Trophoblast cell (in vitro differentiated cells and primary cell): ENCODE data around the gene GXYLT2.

Experiments used
- DNase-seq, 2 donors: peaks; one replicate each; pipeline ENCODE4 v3.0.0-alpha.2; 2016
- H2AFZ ChIP-seq: 2 replicates; pipeline ENCODE4 v1.6.1; 2013; ENCODE audit warnings: low read length, moderate library complexity, mild to moderate bottlenecking; ENCODE audit not compliant: insufficient read depth, poor library complexity
- H2AK5ac ChIP-seq: 2 replicates; pipeline ENCODE4 v1.6.1; 2013; ENCODE audit warnings: mild to moderate bottlenecking, low read length
- H2BK120ac ChIP-seq: 2 replicates; pipeline ENCODE4 v1.6.1; 2013; ENCODE audit warnings: low read length, mild to moderate bottlenecking, moderate library complexity; ENCODE audit not compliant: insufficient read depth, poor library complexity
- H2BK12ac ChIP-seq: 2 replicates; pipeline ENCODE4 v1.6.1; 2013; ENCODE audit warnings: mild to moderate bottlenecking, low read length, moderate library complexity
- H2BK5ac ChIP-seq: 2 replicates; pipeline ENCODE4 v1.6.1; 2013; ENCODE audit warnings: low read length, low read depth, moderate library complexity, mild to moderate bottlenecking; ENCODE audit not compliant: poor library complexity
- H3K14ac ChIP-seq: 2 replicates; pipeline ENCODE4 v1.6.1; 2013; ENCODE audit warnings: mild to moderate bottlenecking, low read length
- H3K18ac ChIP-seq: 2 replicates; pipeline ENCODE4 v1.6.1; 2013; ENCODE audit warnings: mild to moderate bottlenecking, low read length
- H3K23ac ChIP-seq: 2 replicates; pipeline ENCODE4 v1.6.1; 2013; ENCODE audit warnings: low read length
- H3K27ac ChIP-seq: 2 replicates; pipeline ENCODE4 v1.5.1; 2013; ENCODE audit warnings: low read depth, mild to moderate bottlenecking, inconsistent platforms, low read length, moderate library complexity
- H3K27me3 ChIP-seq: 2 replicates; pipeline ENCODE4 v1.6.1; 2013; ENCODE audit warnings: inconsistent platforms, mild to moderate bottlenecking, low read length, moderate library complexity; ENCODE audit not compliant: insufficient read depth
- H3K36me3 ChIP-seq, 2 experiments: 1 replicate in 1 of 2; 2 replicates in 1 of 2; pipeline ENCODE4 v1.6.1; 2013; ENCODE audit warnings: low read length in 2 of 2, mild to moderate bottlenecking in 2 of 2, moderate library complexity in 1 of 2; ENCODE audit not compliant: insufficient read depth in 2 of 2, control insufficient read depth in 1 of 2
- H3K4ac ChIP-seq: 2 replicates; pipeline ENCODE4 v1.6.1; 2013; ENCODE audit warnings: low read depth, mild to moderate bottlenecking, low read length, moderate library complexity
- H3K4me1 ChIP-seq, 2 experiments: 1 replicate in 1 of 2; 2 replicates in 1 of 2; pipeline ENCODE4 v1.6.1; 2013; ENCODE audit warnings: low read length in 2 of 2, mild to moderate bottlenecking in 2 of 2, moderate library complexity in 1 of 2; ENCODE audit not compliant: insufficient read depth in 2 of 2, control insufficient read depth in 1 of 2
- H3K4me2 ChIP-seq: 2 replicates; pipeline ENCODE4 v1.6.1; 2013; ENCODE audit warnings: inconsistent platforms, mild to moderate bottlenecking, low read length, moderate library complexity
- H3K4me3 ChIP-seq: 2 replicates; pipeline ENCODE4 v1.5.1; 2013; ENCODE audit warnings: mild to moderate bottlenecking, low read depth, low read length, inconsistent platforms
- H3K79me1 ChIP-seq: one replicate; pipeline ENCODE4 v1.6.1; 2013; ENCODE audit warnings: low read length
- H3K79me2 ChIP-seq: 2 replicates; pipeline ENCODE4 v1.6.1; 2013; ENCODE audit warnings: low read length, mild to moderate bottlenecking; ENCODE audit not compliant: control insufficient read depth, insufficient read depth, poor library complexity
- H3K9ac ChIP-seq: 2 replicates; pipeline ENCODE4 v1.6.1; 2013; ENCODE audit warnings: mild to moderate bottlenecking, low read length
- H3K9me3 ChIP-seq: 2 replicates; pipeline ENCODE4 v1.6.1; 2013; ENCODE audit warnings: low read depth, mild to moderate bottlenecking, control low read depth, inconsistent platforms, low read length; ENCODE audit not compliant: insufficient read depth
- H4K12ac ChIP-seq: 2 replicates; pipeline ENCODE4 v1.6.1; 2013; ENCODE audit warnings: low read depth, mild to moderate bottlenecking, low read length, moderate library complexity
- H4K8ac ChIP-seq: 2 replicates; pipeline ENCODE4 v1.6.1; 2013; ENCODE audit warnings: low read depth, mild to moderate bottlenecking, low read length, moderate library complexity
- H4K91ac ChIP-seq: one replicate; pipeline ENCODE4 v1.6.1; 2013; ENCODE audit warnings: low read depth, mild to moderate bottlenecking, low read length, moderate library complexity
- WGBS: extraction: QIAGEN DNeasy Blood & Tissue Kit; methylation state at CpG from one replicate; pipeline ENCODE4 v1.1.7; 2013; ENCODE audit warnings: missing lambda C conversion rate; ENCODE audit not compliant: insufficient read length, insufficient coverage; ENCODE audit errors: extremely low coverage; 5-methylcytosine and 5-hydroxymethylcytosine counted together

GXYLT2 gene

DNA sequence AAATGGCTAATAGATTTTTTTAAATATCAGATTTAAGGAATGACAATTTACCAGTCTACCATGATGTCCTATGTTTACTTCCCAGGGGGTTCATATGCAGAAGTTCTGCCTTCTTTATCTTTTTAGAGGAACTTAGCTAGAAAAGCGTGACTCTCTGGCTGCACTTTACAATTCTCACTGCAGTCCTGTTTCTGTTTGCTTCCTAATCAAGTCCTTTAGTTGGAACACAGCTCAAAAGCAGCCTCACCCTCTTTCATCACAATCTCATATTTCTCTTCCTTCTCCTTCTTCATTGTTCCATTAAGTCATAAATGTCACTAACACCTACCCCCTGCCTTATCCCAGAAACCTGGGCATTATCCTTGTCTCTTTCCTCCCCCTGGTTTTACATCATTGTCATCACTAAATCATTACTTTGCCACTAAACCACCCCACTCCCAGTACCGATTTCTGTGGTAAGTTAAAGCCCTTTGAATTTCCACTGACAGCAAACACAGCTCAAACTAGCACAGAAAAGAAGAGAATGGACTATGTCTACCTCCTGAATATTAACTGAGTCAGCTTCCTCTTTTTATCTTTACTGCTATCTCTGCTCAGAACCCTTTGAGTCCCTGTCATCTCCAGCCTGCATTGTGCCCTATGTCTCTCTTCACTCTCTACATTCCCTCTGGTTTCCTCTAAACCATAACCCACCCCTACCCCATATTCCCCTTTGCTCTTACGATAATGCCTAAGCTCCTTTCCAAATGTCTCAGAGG lies 94.9 kb downstream of the GXYLT2 start:
- Histone ChIP-seq H4K12ac (no peak overlapping the region), H3K79me1 (no peaks in the 10 kb centered on the region), H3K14ac (no peak overlapping the region), H3K4me3 (no peak overlapping the region), H3K4me1 (no peaks in the 10 kb centered on the region), H2BK5ac (no peak overlapping the region), H3K18ac (no peak overlapping the region), H2AK5ac (no peak overlapping the region), H3K27ac (no peak overlapping the region), H3K4me2 (no peak overlapping the region), H2BK120ac (no peak overlapping the region), H3K9ac (no peak overlapping the region), H3K4ac (no peak overlapping the region), H3K9me3 (peaks cover 3% of the 10 kb centered on the region), H3K23ac (no peak overlapping the region), H4K91ac (no peak overlapping the region), H4K8ac (no peak overlapping the region), H3K79me2 (no peaks in the 10 kb centered on the region), H3K36me3 (no peaks in the 10 kb centered on the region), H2AFZ (no peak overlapping the region), H3K27me3 (no peaks in the 10 kb centered on the region), H2BK12ac (no peak overlapping the region)
- WGBS: 100% methylated on average over 1 of the region's 3 CpGs
- DNase-seq: no peak

DNA sequence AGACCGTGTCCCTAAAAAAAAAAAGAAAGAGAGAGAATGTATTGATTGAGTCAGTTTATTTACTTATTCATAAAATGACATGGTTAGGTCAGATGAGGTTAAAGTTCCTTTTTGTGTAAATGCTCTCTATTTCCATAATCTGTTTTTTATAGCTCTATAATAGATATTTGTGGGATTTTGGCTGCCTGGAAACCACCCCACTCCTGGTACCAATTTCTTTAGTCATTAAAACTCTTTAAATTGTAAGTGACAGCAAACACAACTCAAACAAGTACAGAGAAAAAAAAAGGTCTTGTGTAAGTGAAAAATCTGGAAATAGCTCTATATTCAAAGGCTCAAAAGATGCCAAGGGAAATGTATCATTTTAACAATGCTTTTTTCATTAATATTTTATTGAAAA lies 97.7 kb downstream of the GXYLT2 start:
- no peak for DNase-seq
- Histone ChIP-seq H2AFZ (no peak overlapping the region), H4K8ac (no peak overlapping the region), H3K36me3 (no peaks in the 10 kb centered on the region), H2BK5ac (no peak overlapping the region), H3K27ac (no peak overlapping the region), H3K4me2 (no peak overlapping the region), H3K4me3 (no peak overlapping the region), H3K23ac (no peak overlapping the region), H3K9me3 (peaks cover 3% of the 10 kb centered on the region), H3K18ac (no peak overlapping the region), H4K12ac (no peak overlapping the region), H3K4me1 (no peaks in the 10 kb centered on the region), H2BK12ac (no peak overlapping the region), H3K4ac (no peak overlapping the region), H3K27me3 (no peaks in the 10 kb centered on the region), H2AK5ac (no peak overlapping the region), H3K9ac (no peak overlapping the region), H4K91ac (no peak overlapping the region), H3K79me2 (no peaks in the 10 kb centered on the region), H2BK120ac (no peak overlapping the region), H3K79me1 (no peaks in the 10 kb centered on the region), H3K14ac (no peak overlapping the region)
- WGBS: no CpG with 5 or more reads among the region's 1 CpG

DNA sequence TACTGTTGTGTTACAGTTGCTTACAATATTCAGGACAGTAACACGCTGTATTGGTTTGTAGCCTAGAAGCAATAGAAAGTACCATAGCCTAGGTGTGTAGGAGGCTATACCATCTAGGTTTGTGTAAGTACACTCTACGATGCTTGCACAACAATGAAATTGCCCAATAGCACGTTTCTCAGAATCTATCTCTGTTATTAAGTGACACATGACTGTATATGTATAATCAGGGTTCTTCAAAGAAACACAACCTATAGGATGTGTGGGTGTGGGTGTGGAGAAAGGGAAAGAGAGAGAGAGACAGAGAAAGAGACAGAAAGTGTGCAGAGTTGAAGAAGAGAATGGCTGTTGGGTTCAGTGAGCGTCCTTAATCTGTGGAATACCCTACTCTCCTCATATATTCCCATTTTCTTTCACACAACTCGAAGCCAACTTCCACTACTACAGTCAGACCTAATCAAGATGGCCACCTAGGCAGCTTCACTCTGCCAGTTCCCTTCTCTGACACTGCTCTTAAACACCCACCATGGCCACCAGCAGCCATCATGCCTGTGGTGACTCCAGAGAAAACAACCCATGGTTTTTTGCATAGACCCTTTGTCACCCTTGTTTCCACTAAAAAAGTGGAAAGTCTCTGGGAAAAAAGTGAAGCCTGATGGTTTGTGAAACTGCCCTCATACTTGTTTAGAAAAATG lies 103.0 kb downstream of the GXYLT2 start:
- no peak overlapping the region for H3K14ac ChIP-seq

GRCh38 chr3:72991522-72991921 lies 103.7 kb downstream of the GXYLT2 start:
- H3K9ac ChIP-seq: no peak overlapping the region
- H3K27me3 ChIP-seq: no peaks in the 10 kb centered on the region
- no peak overlapping the region for H3K4ac ChIP-seq
- no peak overlapping the region for H4K12ac ChIP-seq
- no peak overlapping the region for H4K8ac ChIP-seq
- peaks cover 4 to 6% of the 10 kb centered on the region in 2 experiments for H3K4me1 ChIP-seq
- H3K79me1 ChIP-seq: peaks cover 4% of the 10 kb centered on the region
- no peak for DNase-seq
- H3K36me3 ChIP-seq: no peaks in the 10 kb centered on the region
- WGBS: no CpG with 5 or more reads among the region's 2 CpGs
- H4K91ac ChIP-seq: no peak overlapping the region
- H3K27ac ChIP-seq: no peak overlapping the region
- no peak overlapping the region for H2AK5ac ChIP-seq
- H2AFZ ChIP-seq: no peak overlapping the region
- no peak overlapping the region for H3K4me2 ChIP-seq
- H3K23ac ChIP-seq: no peak overlapping the region
- no peaks in the 10 kb centered on the region for H3K9me3 ChIP-seq
- no peak overlapping the region for H3K4me3 ChIP-seq
- H3K14ac ChIP-seq: no peak overlapping the region
- H2BK12ac ChIP-seq: no peak overlapping the region
- no peak overlapping the region for H2BK120ac ChIP-seq
- H3K79me2 ChIP-seq: peaks cover 4% of the 10 kb centered on the region
- H2BK5ac ChIP-seq: no peak overlapping the region
- H3K18ac ChIP-seq: no peak overlapping the region

More for the DNA sequence above, 103.0 kb downstream of the GXYLT2 start:
- no peak overlapping the region for H3K23ac ChIP-seq
- no peaks in the 10 kb centered on the region for H3K36me3 ChIP-seq
- no peak overlapping the region for H3K4me3 ChIP-seq
- H2AK5ac ChIP-seq: no peak overlapping the region
- H2BK5ac ChIP-seq: no peak overlapping the region
- no peak overlapping the region for H4K91ac ChIP-seq
- no peaks in the 10 kb centered on the region for H3K79me1 ChIP-seq
- H3K4me1 ChIP-seq: peaks cover 0 to 2% of the 10 kb centered on the region in 2 experiments
- H3K9me3 ChIP-seq: no peaks in the 10 kb centered on the region
- H2AFZ ChIP-seq: no peak overlapping the region
- no peak for DNase-seq
- H3K27me3 ChIP-seq: no peaks in the 10 kb centered on the region
- H4K12ac ChIP-seq: no peak overlapping the region
- WGBS: no CpG with 5 or more reads among the region's 5 CpGs
- no peak overlapping the region for H3K18ac ChIP-seq
- H2BK120ac ChIP-seq: no peak overlapping the region
- H3K27ac ChIP-seq: no peak overlapping the region
- H4K8ac ChIP-seq: no peak overlapping the region
- H3K79me2 ChIP-seq: no peaks in the 10 kb centered on the region
- no peak overlapping the region for H3K4ac ChIP-seq
- H3K9ac ChIP-seq: no peak overlapping the region
- H3K4me2 ChIP-seq: no peak overlapping the region
- H2BK12ac ChIP-seq: no peak overlapping the region
